Measurements from ENCODE around the gene BICD2. TPM values are rescaled to one million over a fixed set of nuclear protein-coding genes. Genes with fewer than 3 reads are reported as not detected.

The BICD2 gene
- total and polyA plus RNA-seq, 2 of the 13 experiments (the other 11 are each of a cell fraction or from before 2014, with no cell fraction given): 5.1 to 17.4 TPM

DNA sequence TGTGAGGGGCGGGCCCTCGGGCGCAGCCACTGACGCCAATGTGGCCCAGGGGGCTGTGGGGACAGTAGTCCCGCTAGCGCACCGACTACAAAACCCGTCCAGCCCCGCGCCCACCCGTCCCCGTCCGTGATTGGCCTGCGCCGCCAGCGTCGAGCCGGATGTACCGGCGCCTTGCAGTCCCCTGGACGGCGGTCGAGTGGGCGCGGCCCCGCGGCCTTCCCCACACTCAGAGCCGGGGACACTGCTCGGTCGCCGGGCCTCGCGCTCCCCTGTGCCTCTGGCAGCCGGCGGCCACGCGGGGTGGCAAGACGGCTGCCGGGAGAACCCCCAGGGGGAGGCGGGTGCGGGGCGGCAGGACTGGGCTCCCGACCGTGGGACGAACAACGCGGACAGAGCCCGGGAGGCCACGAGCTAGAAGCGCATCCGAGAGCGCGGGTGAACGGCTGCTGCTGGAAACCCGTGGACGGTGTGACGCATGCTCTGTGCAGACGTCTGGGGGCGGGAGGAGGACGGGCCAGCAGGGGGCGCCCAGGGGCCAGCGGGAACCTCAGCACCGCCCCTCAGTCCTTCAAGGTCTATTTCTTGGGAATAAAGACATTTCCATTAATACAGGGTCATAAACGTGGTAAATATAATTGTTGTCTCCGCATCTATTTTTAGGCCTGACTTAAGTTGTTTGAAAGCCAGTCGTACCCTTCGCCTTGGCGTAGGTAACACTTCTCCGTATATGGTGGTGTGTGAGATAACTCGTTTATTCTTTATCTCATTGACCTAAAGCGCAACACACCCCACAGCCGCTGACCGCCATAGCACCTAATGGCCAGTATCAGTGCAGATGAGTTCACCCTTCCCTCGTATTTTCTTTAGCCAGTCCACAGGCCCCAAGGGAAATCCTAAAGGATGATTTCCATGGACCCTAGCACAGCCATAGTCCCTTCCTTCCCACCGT is 629 bp upstream of the BICD2 start (continued):
- TF ChIP-seq SP140L (CRISPR knock-in tag; IDR thresholded peaks at IDR 0.05; ENCODE audit: borderline replicate concordance) (peak; percentile 88; the same call in 1 of the 2 replicates), BCL6 (CRISPR knock-in tag; IDR thresholded peaks at IDR 0.05) (no peak), GPBP1L1 (CRISPR knock-in tag; IDR thresholded peaks at IDR 0.05) (no peak), NFKB2 (CRISPR knock-in tag; IDR thresholded peaks at IDR 0.05; ENCODE audit: borderline replicate concordance) (no peak), FOXC1 (CRISPR knock-in tag; IDR thresholded peaks at IDR 0.05; ENCODE audit: borderline replicate concordance) (peak; percentile 95), ZNF33A (CRISPR knock-in tag; IDR thresholded peaks at IDR 0.05; ENCODE audit: borderline replicate concordance) (no peak), SRSF4 (IDR thresholded peaks at IDR 0.05; ENCODE audit: low read depth, low read length, poor library complexity, severe bottlenecking) (no peak), ZNF550 (CRISPR knock-in tag; IDR thresholded peaks at IDR 0.05; ENCODE audit: borderline replicate concordance) (no peak), CREB1 (IDR thresholded peaks at IDR 0.05) (peak; percentile 87), CREB1 (CRISPR knock-in tag; IDR thresholded peaks at IDR 0.05) (peak; percentile 94), REPIN1 (CRISPR knock-in tag; IDR thresholded peaks at IDR 0.05; ENCODE audit: borderline replicate concordance, low read depth) (peak; percentile 77), ZNF564 (CRISPR knock-in tag; IDR thresholded peaks at IDR 0.05) (no peak; the same call in 1 of the 2 replicates), NFATC3 (CRISPR knock-in tag; IDR thresholded peaks at IDR 0.05) (no peak), TFE3 (CRISPR knock-in tag; IDR thresholded peaks at IDR 0.05) (peak; percentile 15; the same call in 1 of the 2 replicates), SIN3B (IDR thresholded peaks at IDR 0.05; ENCODE audit: low read length) (no peak), SALL2 (CRISPR knock-in tag; IDR thresholded peaks at IDR 0.05) (no peak), ZNF781 (CRISPR knock-in tag; IDR thresholded peaks at IDR 0.05; ENCODE audit: borderline replicate concordance, not compliant biosample characterization) (no peak)
- TF ChIP-seq, protein P1, sequence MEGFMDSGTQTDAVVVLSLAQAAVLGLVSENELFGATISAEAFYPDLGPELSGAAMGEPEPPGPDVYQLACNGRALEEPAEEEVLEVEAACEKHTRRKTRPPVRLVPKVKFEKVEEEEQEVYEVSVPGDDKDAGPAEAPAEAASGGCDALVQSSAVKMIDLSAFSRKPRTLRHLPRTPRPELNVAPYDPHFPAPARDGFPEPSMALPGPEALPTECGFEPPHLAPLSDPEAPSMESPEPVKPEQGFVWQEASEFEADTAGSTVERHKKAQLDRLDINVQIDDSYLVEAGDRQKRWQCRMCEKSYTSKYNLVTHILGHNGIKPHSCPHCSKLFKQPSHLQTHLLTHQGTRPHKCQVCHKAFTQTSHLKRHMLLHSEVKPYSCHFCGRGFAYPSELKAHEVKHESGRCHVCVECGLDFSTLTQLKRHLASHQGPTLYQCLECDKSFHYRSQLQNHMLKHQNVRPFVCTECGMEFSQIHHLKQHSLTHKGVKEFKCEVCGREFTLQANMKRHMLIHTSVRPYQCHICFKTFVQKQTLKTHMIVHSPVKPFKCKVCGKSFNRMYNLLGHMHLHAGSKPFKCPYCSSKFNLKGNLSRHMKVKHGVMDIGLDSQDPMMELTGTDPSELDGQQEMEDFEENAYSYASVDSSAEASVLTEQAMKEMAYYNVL (CRISPR knock-in tag; IDR thresholded peaks at IDR 0.05; ENCODE audit: borderline replicate concordance): no peak
- TF ChIP-seq, protein P2, sequence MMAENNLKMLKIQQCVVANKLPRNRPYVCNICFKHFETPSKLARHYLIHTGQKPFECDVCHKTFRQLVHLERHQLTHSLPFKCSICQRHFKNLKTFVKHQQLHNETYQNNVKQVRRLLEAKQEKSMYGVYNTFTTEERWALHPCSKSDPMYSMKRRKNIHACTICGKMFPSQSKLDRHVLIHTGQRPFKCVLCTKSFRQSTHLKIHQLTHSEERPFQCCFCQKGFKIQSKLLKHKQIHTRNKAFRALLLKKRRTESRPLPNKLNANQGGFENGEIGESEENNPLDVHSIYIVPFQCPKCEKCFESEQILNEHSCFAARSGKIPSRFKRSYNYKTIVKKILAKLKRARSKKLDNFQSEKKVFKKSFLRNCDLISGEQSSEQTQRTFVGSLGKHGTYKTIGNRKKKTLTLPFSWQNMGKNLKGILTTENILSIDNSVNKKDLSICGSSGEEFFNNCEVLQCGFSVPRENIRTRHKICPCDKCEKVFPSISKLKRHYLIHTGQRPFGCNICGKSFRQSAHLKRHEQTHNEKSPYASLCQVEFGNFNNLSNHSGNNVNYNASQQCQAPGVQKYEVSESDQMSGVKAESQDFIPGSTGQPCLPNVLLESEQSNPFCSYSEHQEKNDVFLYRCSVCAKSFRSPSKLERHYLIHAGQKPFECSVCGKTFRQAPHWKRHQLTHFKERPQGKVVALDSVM (CRISPR knock-in tag; IDR thresholded peaks at IDR 0.05): 0 out of 2 replicates have a peak, but pooled peaks have one; percentile 50
- TF ChIP-seq, protein P3, sequence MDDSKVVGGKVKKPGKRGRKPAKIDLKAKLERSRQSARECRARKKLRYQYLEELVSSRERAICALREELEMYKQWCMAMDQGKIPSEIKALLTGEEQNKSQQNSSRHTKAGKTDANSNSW (CRISPR knock-in tag; IDR thresholded peaks at IDR 0.05; ENCODE audit: borderline replicate concordance): no peak

Data from HepG2 (cell line).